Stimulated activated CD4-positive, alpha-beta T cell treated with anti-CD3 and anti-CD28 coated beads, Interleukin-4, amount 100 ng/mL, for 48 hours (primary cell): Measurements from ENCODE around the gene CKM.
"Not testable (repeated sequence)": the region's sequence is repeated elsewhere in the genome, so short reads cannot be mapped to it uniquely, and the experiment has no call there.

Experiments used
- DNase-seq, 2 donors: peaks; one replicate each; pipeline ENCODE4 v3.0.0-alpha.2; 2020; ENCODE audit warnings: low read depth in 2 of 2

CKM gene

DNA sequence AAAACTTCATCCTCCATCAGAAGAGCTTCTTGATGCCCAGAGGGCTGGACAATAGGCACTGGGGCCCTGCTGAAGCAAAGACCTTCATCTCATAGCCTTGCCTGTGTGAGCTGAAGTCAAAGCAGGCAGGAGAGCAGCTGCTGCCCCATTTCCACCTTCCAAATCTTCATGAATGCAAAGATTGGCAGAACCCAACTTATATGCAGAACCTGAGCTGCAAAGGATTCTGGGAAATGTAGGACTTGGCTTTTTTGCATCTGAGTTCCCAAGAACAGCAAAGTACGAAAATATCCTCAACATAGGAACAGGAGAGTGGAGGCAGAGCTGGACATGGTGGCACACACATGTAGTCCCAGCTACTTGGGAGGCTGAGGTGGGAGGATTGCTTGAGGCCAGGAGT lies 30.8 kb downstream of the CKM start:
- DNase-seq = no peak

GRCh38 chr19:45290381-45290931 lies 32.2 kb downstream of the CKM start:
- DNase-seq = no peak

GRCh38 chr19:45283443-45284033 lies 39.1 kb downstream of the CKM start:
- no peak for DNase-seq

DNA sequence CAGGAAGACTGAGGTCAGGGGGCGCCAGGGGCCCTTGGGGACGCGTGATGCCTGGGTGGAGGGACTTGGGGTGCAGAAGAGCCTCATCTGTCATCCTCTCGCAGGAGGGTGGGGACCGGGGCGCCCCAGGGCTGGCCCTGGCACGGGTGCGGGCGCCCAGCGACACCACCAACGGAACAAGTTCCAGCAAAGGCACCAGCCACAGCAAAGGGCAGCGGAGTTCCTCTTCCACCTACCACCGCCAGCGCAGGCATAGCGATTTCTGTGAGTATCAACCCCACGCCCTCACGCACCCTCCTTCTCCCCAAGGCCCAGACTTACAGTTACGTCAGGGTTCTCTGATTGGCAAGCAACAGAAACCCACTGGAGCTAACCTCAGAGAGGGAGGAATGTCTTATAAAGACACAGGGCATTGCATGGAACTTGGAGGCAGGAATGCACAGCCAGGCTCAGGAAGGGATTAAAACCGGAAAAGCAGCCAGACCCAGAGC lies 42.2 kb downstream of the CKM start:
- DNase-seq = no peak

GRCh38 chr19:45279587-45280192 lies 43.0 kb downstream of the CKM start:
- DNase-seq = no peak

GRCh38 chr19:45278087-45278486 lies 44.6 kb downstream of the CKM start:
- no peak for DNase-seq

- DNase-seq = no peak
Measured at GRCh38 chr19:45276284-45276687, 46.4 kb downstream of the CKM start.

GRCh38 chr19:45275370-45275971 lies 47.2 kb downstream of the CKM start:
- DNase-seq = no peak

GRCh38 chr19:45273521-45273855 lies 49.2 kb downstream of the CKM start:
- DNase-seq = no peak

DNA sequence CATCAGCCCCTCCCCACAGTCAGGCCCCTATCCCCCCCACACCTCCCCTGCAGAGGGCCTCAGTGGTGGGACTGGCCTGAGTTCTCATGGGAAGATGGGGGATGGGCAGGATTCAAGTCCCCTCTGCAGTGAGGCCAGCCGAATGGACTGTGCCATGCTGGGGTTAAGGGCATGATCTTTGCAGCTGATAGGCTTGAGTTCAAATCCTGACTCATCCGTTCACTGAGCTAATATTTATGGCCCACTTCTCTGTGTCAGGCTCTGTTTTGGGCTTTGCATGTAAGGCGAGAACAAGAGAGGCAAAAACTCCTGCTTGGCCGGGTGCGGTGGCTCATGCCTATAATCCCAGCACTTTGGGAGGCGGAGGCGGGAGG lies 51.0 kb downstream of the CKM start:
- DNase-seq = no peak

DNA sequence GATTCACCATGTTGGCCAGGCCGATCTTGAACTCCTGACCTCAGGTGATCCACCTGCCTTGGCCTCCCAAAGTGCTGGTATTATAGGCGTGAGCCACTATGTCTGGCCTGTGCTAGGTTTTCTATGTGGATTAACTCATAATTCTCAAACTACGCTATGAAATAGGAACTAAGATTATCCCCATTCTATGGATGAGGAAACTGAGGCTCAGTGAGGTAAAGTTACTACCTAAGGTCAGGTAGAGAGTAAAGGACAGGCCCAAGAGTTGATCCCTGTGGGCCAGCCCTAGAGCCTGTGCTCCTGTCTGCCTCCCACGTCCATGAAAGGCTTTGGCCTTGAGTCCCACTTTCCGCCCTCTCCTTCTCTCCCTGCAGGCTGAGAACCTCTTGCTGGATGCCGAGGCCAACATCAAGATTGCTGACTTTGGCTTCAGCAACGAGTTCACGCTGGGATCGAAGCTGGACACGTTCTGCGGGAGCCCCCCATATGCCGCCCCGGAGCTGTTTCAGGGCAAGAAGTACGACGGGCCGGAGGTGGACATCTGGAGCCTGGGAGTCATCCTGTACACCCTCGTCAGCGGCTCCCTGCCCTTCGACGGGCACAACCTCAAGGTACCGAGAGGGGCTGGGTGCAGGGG lies 51.5 kb downstream of the CKM start:
- DNase-seq = no peak

GRCh38 chr19:45269939-45270338 lies 52.7 kb downstream of the CKM start:
- not testable (repeated sequence) for DNase-seq

DNA sequence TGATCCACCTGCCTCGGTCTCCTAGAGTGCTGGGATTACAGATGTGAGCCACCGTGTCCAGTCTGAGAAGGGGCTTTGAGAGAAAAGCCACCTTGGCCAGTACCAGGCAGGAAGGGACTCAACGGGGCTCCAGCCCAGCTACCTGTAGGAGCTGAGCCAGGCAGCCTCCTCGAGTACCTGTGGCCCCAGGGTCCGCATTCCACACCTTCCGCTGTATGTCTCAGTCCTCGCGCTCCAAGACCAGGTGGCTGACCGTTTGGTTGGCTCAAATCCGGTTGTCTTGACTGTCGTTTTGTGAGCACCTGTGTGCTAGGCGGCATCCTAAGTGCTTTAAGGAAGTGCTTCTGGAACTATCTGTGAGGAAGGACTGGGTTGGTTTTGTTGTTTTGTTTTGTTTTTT lies 55.4 kb downstream of the CKM start:
- no peak for DNase-seq

DNA sequence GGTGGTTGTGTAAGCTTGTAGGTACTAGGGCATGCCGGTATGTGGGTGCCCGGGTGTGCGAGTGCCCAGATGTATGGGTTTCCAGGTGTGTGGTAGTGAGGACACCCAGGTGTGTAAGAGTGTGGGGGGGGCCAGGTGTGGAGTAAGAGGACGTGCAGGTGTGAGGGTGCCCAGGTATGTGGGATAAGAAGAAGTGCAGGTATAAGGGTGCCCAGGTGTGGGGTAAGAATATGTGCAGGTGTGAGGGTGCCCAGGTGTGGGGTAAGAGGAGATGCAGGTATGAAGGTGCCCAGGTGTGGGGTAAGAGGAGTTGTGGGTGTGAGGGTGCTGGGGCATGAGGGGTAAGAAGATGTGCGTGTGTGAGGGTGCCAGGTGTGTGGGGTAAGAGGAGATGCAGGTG lies 57.3 kb downstream of the CKM start:
- no peak for DNase-seq

DNA sequence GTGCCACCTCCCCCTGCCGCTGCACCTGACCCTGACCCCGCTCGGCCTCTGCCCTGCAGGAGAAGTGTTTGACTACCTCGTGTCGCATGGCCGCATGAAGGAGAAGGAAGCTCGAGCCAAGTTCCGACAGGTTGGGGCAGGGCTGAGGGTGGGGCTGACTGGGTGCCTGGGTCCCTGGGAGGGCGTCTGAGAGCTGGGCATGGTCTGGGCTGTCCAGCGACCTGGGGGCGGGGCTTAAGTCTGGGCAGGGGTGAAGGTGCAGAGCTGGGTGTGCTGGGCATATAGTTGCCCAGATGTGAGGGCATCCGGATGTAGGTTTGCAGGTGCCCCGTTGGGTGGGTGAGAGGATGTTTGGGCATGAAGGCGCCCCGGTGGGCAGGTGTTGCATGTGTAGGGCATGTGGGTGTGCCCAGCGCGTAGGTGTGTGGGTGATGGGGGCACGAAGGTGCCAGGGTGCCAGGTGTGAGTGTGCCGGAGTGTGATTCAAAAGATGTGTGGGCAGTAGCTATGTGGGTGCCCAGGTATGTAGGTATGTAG lies 57.8 kb downstream of the CKM start:
- no peak for DNase-seq

GRCh38 chr19:45263013-45263412 lies 59.7 kb downstream of the CKM start:
- no peak for DNase-seq

DNA sequence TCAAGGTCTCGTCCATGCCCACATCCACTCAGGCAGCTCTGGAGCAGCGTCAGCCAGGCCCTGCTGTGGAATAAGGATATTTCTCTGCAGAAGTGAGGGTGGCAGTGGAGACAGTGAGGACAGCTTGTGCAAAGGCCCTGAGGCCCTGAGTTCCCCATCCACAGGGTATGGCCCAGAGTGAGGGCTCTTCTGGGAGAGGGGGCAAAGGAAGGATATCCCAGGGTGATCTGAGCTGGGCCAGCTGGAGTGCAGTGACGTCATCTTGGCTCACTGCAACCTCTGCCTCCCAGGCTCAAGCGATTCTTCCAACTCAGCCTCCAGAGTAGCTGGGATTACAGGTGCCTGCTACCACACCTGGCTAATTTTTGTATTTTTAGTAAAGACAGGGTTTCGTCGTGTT lies 60.1 kb downstream of the CKM start:
- no peak for DNase-seq

- no peak for DNase-seq
Measured at GRCh38 chr19:45258862-45259261, 63.8 kb downstream of the CKM start.

GRCh38 chr19:45256836-45257235 lies 65.8 kb downstream of the CKM start:
- DNase-seq = no peak
